Heart right ventricle (tissue), 16 donors: ENCODE results near the gene GIMAP6. TPM values are rescaled to one million over a fixed set of nuclear protein-coding genes. Genes with fewer than 3 reads are reported as not detected.
"Not testable (repeated sequence)": the region's sequence is repeated elsewhere in the genome, so short reads cannot be mapped to it uniquely, and the experiment has no call there.

ENCODE experiments used
- ATAC-seq, 8 donors: fragments of 200-7000 bp; cut with Tn5 transposase; one replicate each; pipeline ENCODE4 v1.9.1; 2020; ENCODE audit warnings: mild to moderate bottlenecking in 8 of 8, moderate library complexity in 8 of 8, moderate number of reproducible peaks in 1 of 8
- DNase-seq, 2 donors: peaks; one replicate each; pipeline ENCODE4 v3.0.0-alpha.2; 2020
- H3K27ac ChIP-seq, 10 donors: fragments of 200-600 bp; sonication (generic) in 2 of 10; one replicate each; pipeline versions ENCODE4 v1.5.0 to v1.8.0; 2020 to 2022; ENCODE audit warnings: mild to moderate bottlenecking in 3 of 10
- H3K27me3 ChIP-seq, 7 donors: fragments of 200-600 bp; one replicate each; pipeline ENCODE4 v1.8.0; 2021 to 2022; ENCODE audit warnings: mild to moderate bottlenecking in 2 of 7
- H3K36me3 ChIP-seq, 9 donors: fragments of 200-600 bp; sonication (generic) in 1 of 9; one replicate each; pipeline versions ENCODE4 v1.5.0 to v1.8.0; 2020 to 2022; ENCODE audit warnings: mild to moderate bottlenecking in 2 of 9
- H3K4me1 ChIP-seq, 9 donors: fragments of 200-600 bp; sonication (generic) in 1 of 9; one replicate each; pipeline versions ENCODE4 v1.5.0 to v1.8.0; 2020 to 2022; ENCODE audit warnings: mild to moderate bottlenecking in 4 of 9
- H3K4me3 ChIP-seq, 10 donors: fragments of 200-600 bp; sonication (generic) in 2 of 10; one replicate each; pipeline versions ENCODE4 v1.5.0 to v1.8.0; 2020 to 2022; ENCODE audit warnings: mild to moderate bottlenecking in 7 of 10, moderate library complexity in 2 of 10
- H3K9me3 ChIP-seq, 11 donors: fragments of 200-600 bp in 10 of 11; sonication (generic) in 2 of 11; one replicate each; pipeline versions ENCODE4 v1.5.0 to v1.8.0; 2013 to 2022; ENCODE audit warnings: mild to moderate bottlenecking in 2 of 11, control low read depth in 1 of 11, moderate library complexity in 1 of 11
- CTCF ChIP-seq, 9 donors: fragments of 200-600 bp; sonication (generic) in 2 of 9; IDR thresholded peaks; one replicate each; pipeline versions ENCODE4 v1.5.0 to v1.8.0; 2021 to 2022; ENCODE audit warnings: antibody characterized with exemption in 9 of 9, mild to moderate bottlenecking in 5 of 9, moderate library complexity in 1 of 9
- WGBS, 2 donors: extraction: QIAGEN DNeasy Blood & Tissue Kit; methylation state at CpG; one replicate each; pipeline ENCODE4 v1.1.7; 2013; ENCODE audit warnings: inconsistent platforms in 1 of 2; 5-methylcytosine and 5-hydroxymethylcytosine counted together
- intact Hi-C, 10 donors: fragments of 100-400 bp; cut with DNase I; formaldehyde crosslinking; loops; one replicate each; pipeline versions ENCODE4 v1.11.1 to v1.14.2; 2022
- polyA plus RNA-seq, 2 donors: library from polyadenylated mRNA; stranded (reverse); fragments of 200-250 nt; gene quantifications; one replicate each; pipeline ENCODE4 v1.2.3, GENCODE V29; 2013
- total RNA-seq, 10 donors: library from RNA; stranded (reverse); fragmentation: NEBNext Ultra II Directional in 3 of 10; extraction: Animal tissue kit (Norgen Biotek cat#: 25700) in 3 of 10; gene quantifications; one replicate each; pipeline versions ENCODE4 v1.2.1 to v1.2.4, GENCODE V29; 2021 to 2023
- donor health status: Arrhythmogenic right ventricular cardiomyopathy.
- donor health status: ischemic (EF 13 %, LVEDD 7.1; RV severe dilation, severe dysfunction).
- donor health status: healthy with polysubstance abuse.
- donor health status: DM: no; HTN: yes; CAD: no.
- donor health status: DM: no; HTN: no; CAD: no.
- donor health status: ischemic (EF 25% LVEDD 6.9; RV normal size, moderate dysfunction).
- donor health status: ischemic (EF 25% LVEDD 5.7; RV mildly dilated, moderate dysfunction).
- donor health status: healthy.
- donor health status: DM: yes; HTN: yes; CAD: no.
- donor health status: Ischemic cardiomyopathy.
- donor health status: ischemic (EF 35%, LVEDD 5.7; RV mildly dilated, moderate dysfunction).
- donor health status: nonischemic (EF 11% LVEDD 7.7; RV severe dilation, severe dysfunction).
- donor health status: DM: yes; HTN: yes; CAD: no.
- donor health status: PGD.
- donor health status: ischemic (EF 29% LVEDD 5.4; RV normal size, mild dysfunction).
- donor health status: nonischemic (EF 23%, LVEDD 6.1; RV moderate dilation, normal function).

GIMAP6 gene
- total and polyA plus RNA-seq, 12 donors = 13.7 to 42.9 (median 24.5) TPM

GRCh38 chr7:150580638-150581394 is 51.4 kb downstream of the GIMAP6 start:
- intact Hi-C loops = no loop called here
- H3K27me3 ChIP-seq = no peaks in the 10 kb centered on the region
- no peak for DNase-seq
- peaks cover 0 to 33% (median 8%) of the 10 kb centered on the region in 9 donors for H3K4me1 ChIP-seq
- H3K27ac ChIP-seq = no peak overlapping the region
- no peak for TF ChIP-seq CTCF (IDR thresholded peaks at IDR 0.05)
- H3K9me3 ChIP-seq = peaks cover 0 to 28% (median 6%) of the 10 kb centered on the region in 11 donors
- H3K4me3 ChIP-seq = no peak overlapping the region
- no peak for ATAC-seq
- WGBS, 2 donors = 91 to 94% methylated on average over 3 of the region's 3 CpGs
- no peaks in the 10 kb centered on the region for H3K36me3 ChIP-seq

GRCh38 chr7:150579979-150580637 is 52.1 kb downstream of the GIMAP6 start:
- Histone ChIP-seq H3K9me3 (peaks cover 0 to 35% (median 6%) of the 10 kb centered on the region in 11 donors), H3K4me1 (peaks cover 0 to 26% (median under 1%) of the 10 kb centered on the region in 9 donors)
- H3K27ac ChIP-seq, intact Hi-C loops, H3K4me3 ChIP-seq, H3K36me3 ChIP-seq, ATAC-seq, H3K27me3 ChIP-seq: not testable (repeated sequence)
- DNase-seq = peak in 1 of 2 donors; percentile 10
- 76 to 82% methylated on average over 7 of the region's 7 CpGs for WGBS, 2 donors

Other genes with a start within 250 kb of the GIMAP6 start
- 10 to 100 TPM; 13.4 to 39.4 (median 16.2) TPM for gene GIMAP8, start 181.8 kb downstream of the GIMAP6 start, total RNA-seq
- 10 to 100 TPM; 19.2 to 19.5 TPM for gene GIMAP8, start 181.8 kb downstream of the GIMAP6 start, polyA plus RNA-seq
- gene GIMAP7, start 117.5 kb downstream of the GIMAP6 start, total RNA-seq = 10 to 100 TPM in 6 of 10 donors, 1 to 10 TPM in 4; 7.5 to 41.2 (median 19.6) TPM
- 10 to 100 TPM; 43.9 to 77.5 TPM for gene GIMAP7, start 117.5 kb downstream of the GIMAP6 start, polyA plus RNA-seq
- 10 to 100 TPM; 19.7 to 68.6 (median 31.0) TPM for gene GIMAP4, start 65.0 kb downstream of the GIMAP6 start, total RNA-seq
- 10 to 100 TPM; 39.0 to 50.8 TPM for gene GIMAP4, start 65.0 kb downstream of the GIMAP6 start, polyA plus RNA-seq
- 10 to 100 TPM in 1 of 10 donors, 1 to 10 TPM in 9; 2.1 to 17.5 (median 4.6) TPM for gene GIMAP2, start 53.3 kb upstream of the GIMAP6 start, total RNA-seq
- gene GIMAP2, start 53.3 kb upstream of the GIMAP6 start, polyA plus RNA-seq = 1 to 10 TPM; 5.3 to 5.8 TPM
- gene GIMAP1, start 84.2 kb upstream of the GIMAP6 start, total RNA-seq = 10 to 100 TPM in 1 of 10 donors, 1 to 10 TPM in 9; 2.4 to 11.2 (median 4.3) TPM
- 10 to 100 TPM in 1 of 2 donors, 1 to 10 TPM in 1; 8.4 to 11.0 TPM for gene GIMAP1, start 84.2 kb upstream of the GIMAP6 start, polyA plus RNA-seq
- gene GIMAP5, start 105.0 kb upstream of the GIMAP6 start, total RNA-seq = 10 to 100 TPM in 7 of 10 donors, 1 to 10 TPM in 3; 6.5 to 27.2 (median 11.8) TPM
- 10 to 100 TPM; 22.9 to 35.0 TPM for gene GIMAP5, start 105.0 kb upstream of the GIMAP6 start, polyA plus RNA-seq
- gene TMEM176B, start 168.0 kb upstream of the GIMAP6 start, total RNA-seq = 100 to 1,000 TPM in 2 of 10 donors, 10 to 100 TPM in 8; 19.6 to 149 (median 52.6) TPM
- 10 to 100 TPM; 15.9 to 24.8 TPM for gene TMEM176B, start 168.0 kb upstream of the GIMAP6 start, polyA plus RNA-seq
- 10 to 100 TPM; 12.1 to 86.6 (median 22.2) TPM for gene TMEM176A, start 168.4 kb upstream of the GIMAP6 start, total RNA-seq
- gene TMEM176A, start 168.4 kb upstream of the GIMAP6 start, polyA plus RNA-seq = 10 to 100 TPM; 16.8 to 19.2 TPM
- gene AOC1, start 220.1 kb upstream of the GIMAP6 start, total RNA-seq = 1 to 10 TPM in 1 of 10 donors, under 1 TPM in 7, not detected in 2; 0.09 to 1.2 (median 0.37) TPM
- gene AOC1, start 220.1 kb upstream of the GIMAP6 start, polyA plus RNA-seq = under 1 TPM in 1 of 2 donors, not detected in 1; 0.04 TPM